BLaER1 (cell line): ENCODE results near the gene COLEC12.

Experiments
- H3K27ac ChIP-seq: shearing (Covaris generic); formaldehyde crosslinking; 2 replicates; pipeline ENCODE4 v1.8.1; 2022
- H3K27me3 ChIP-seq: shearing (Covaris generic); formaldehyde crosslinking; 2 replicates; pipeline ENCODE4 v1.8.1; 2022
- H3K36me3 ChIP-seq: shearing (Covaris generic); formaldehyde crosslinking; 2 replicates; pipeline ENCODE4 v1.8.1; 2022
- H3K4me1 ChIP-seq: shearing (Covaris generic); formaldehyde crosslinking; 2 replicates; pipeline ENCODE4 v1.8.1; 2022
- H3K4me2 ChIP-seq: shearing (Covaris generic); formaldehyde crosslinking; 2 replicates; pipeline ENCODE4 v1.8.1; 2022
- H3K4me3 ChIP-seq: shearing (Covaris generic); formaldehyde crosslinking; 2 replicates; pipeline ENCODE4 v1.8.1; 2022
- H3K9ac ChIP-seq: shearing (Covaris generic); formaldehyde crosslinking; 2 replicates; pipeline ENCODE4 v1.8.1; 2022
- H3K9me3 ChIP-seq: shearing (Covaris generic); formaldehyde crosslinking; 2 replicates; pipeline ENCODE4 v1.8.1; 2022
- H4K20me1 ChIP-seq: shearing (Covaris generic); formaldehyde crosslinking; 2 replicates; pipeline ENCODE4 v1.8.1; 2022
- Cebpa-rat ChIP-seq: shearing (Covaris generic); IDR thresholded peaks from 2 replicates; pipeline ENCODE4 v1.8.1; 2022

COLEC12 gene

GRCh38 chr18:404061-404636, 96.4 kb downstream of the COLEC12 start:
- no peaks in the 10 kb centered on the region for H4K20me1 ChIP-seq
- H3K27me3 ChIP-seq = no peaks in the 10 kb centered on the region
- peaks cover 12% of the 10 kb centered on the region; the same call in 1 of the 2 replicates for H3K4me1 ChIP-seq
- no peak for TF ChIP-seq Cebpa-rat
- no peak overlapping the region for H3K9ac ChIP-seq
- H3K4me2 ChIP-seq = no peak overlapping the region
- H3K9me3 ChIP-seq = peaks cover 65% of the 10 kb centered on the region
- H3K27ac ChIP-seq = no peak overlapping the region
- H3K36me3 ChIP-seq = 0 out of 2 replicates have a peak, but pooled peaks cover 7% of the 10 kb centered on the region
- no peak overlapping the region for H3K4me3 ChIP-seq

- 0 out of 2 replicates have a peak, but pooled peaks cover 7% of the 10 kb centered on the region for H3K36me3 ChIP-seq
- no peaks in the 10 kb centered on the region for H4K20me1 ChIP-seq
- no peaks in the 10 kb centered on the region for H3K27me3 ChIP-seq
- no peak overlapping the region for H3K4me2 ChIP-seq
- no peak overlapping the region for H3K4me3 ChIP-seq
- no peak overlapping the region for H3K9ac ChIP-seq
- H3K27ac ChIP-seq = no peak overlapping the region
- H3K4me1 ChIP-seq = peaks cover 6% of the 10 kb centered on the region; the same call in 1 of the 2 replicates
- no peak for TF ChIP-seq Cebpa-rat
- peaks cover 57% of the 10 kb centered on the region for H3K9me3 ChIP-seq
Measured at GRCh38 chr18:402129-402528, 98.4 kb downstream of the COLEC12 start.

GRCh38 chr18:400456-400855, 100.0 kb downstream of the COLEC12 start:
- H3K4me1 ChIP-seq = no peaks in the 10 kb centered on the region
- H3K4me2 ChIP-seq = no peak overlapping the region
- no peaks in the 10 kb centered on the region for H4K20me1 ChIP-seq
- 0 out of 2 replicates have a peak, but pooled peaks cover 4% of the 10 kb centered on the region for H3K36me3 ChIP-seq
- H3K27ac ChIP-seq = no peak overlapping the region
- no peak overlapping the region for H3K4me3 ChIP-seq
- H3K9me3 ChIP-seq = peaks cover 42% of the 10 kb centered on the region
- no peak for TF ChIP-seq Cebpa-rat
- no peak overlapping the region for H3K9ac ChIP-seq
- H3K27me3 ChIP-seq = no peaks in the 10 kb centered on the region

- H3K9me3 ChIP-seq = peaks cover 35% of the 10 kb centered on the region
- H3K27me3 ChIP-seq = no peaks in the 10 kb centered on the region
- TF ChIP-seq Cebpa-rat = no peak
- H3K4me2 ChIP-seq = no peak overlapping the region
- H3K36me3 ChIP-seq = no peaks in the 10 kb centered on the region
- no peak overlapping the region for H3K9ac ChIP-seq
- H3K4me1 ChIP-seq = no peaks in the 10 kb centered on the region
- H3K4me3 ChIP-seq = no peak overlapping the region
- H3K27ac ChIP-seq = no peak overlapping the region
- no peaks in the 10 kb centered on the region for H4K20me1 ChIP-seq
Measured at GRCh38 chr18:399631-400135, 100.8 kb downstream of the COLEC12 start.

- Histone ChIP-seq H3K36me3 (no peaks in the 10 kb centered on the region), H3K27ac (no peak overlapping the region), H4K20me1 (no peaks in the 10 kb centered on the region), H3K4me3 (no peak overlapping the region), H3K9ac (no peak overlapping the region), H3K27me3 (no peaks in the 10 kb centered on the region), H3K4me2 (no peak overlapping the region), H3K4me1 (no peaks in the 10 kb centered on the region), H3K9me3 (peaks cover 29% of the 10 kb centered on the region)
- no peak for TF ChIP-seq Cebpa-rat
Measured at GRCh38 chr18:398935-399630, 101.4 kb downstream of the COLEC12 start.

GRCh38 chr18:396556-396955, 103.9 kb downstream of the COLEC12 start:
- Histone ChIP-seq H3K27ac (no peak overlapping the region), H3K4me3 (no peak overlapping the region), H4K20me1 (no peaks in the 10 kb centered on the region), H3K36me3 (no peaks in the 10 kb centered on the region), H3K4me1 (no peaks in the 10 kb centered on the region), H3K4me2 (no peak overlapping the region), H3K27me3 (no peaks in the 10 kb centered on the region), H3K9me3 (peaks cover 4% of the 10 kb centered on the region; the same call in 1 of the 2 replicates), H3K9ac (no peak overlapping the region)
- no peak for TF ChIP-seq Cebpa-rat

GRCh38 chr18:396251-396555, 104.3 kb downstream of the COLEC12 start:
- Histone ChIP-seq H3K27ac (no peak overlapping the region), H4K20me1 (no peaks in the 10 kb centered on the region), H3K4me2 (no peak overlapping the region), H3K36me3 (no peaks in the 10 kb centered on the region), H3K27me3 (no peaks in the 10 kb centered on the region), H3K4me3 (no peak overlapping the region), H3K9ac (no peak overlapping the region), H3K4me1 (peaks cover 2% of the 10 kb centered on the region), H3K9me3 (peaks cover under 1% of the 10 kb centered on the region; the same call in 1 of the 2 replicates)
- no peak for TF ChIP-seq Cebpa-rat

GRCh38 chr18:395456-396250, 104.8 kb downstream of the COLEC12 start:
- H3K4me2 ChIP-seq = no peak overlapping the region
- TF ChIP-seq Cebpa-rat = no peak
- no peak overlapping the region for H3K9ac ChIP-seq
- H4K20me1 ChIP-seq = no peaks in the 10 kb centered on the region
- no peak overlapping the region for H3K27ac ChIP-seq
- peaks cover 8% of the 10 kb centered on the region for H3K4me1 ChIP-seq
- H3K36me3 ChIP-seq = no peaks in the 10 kb centered on the region
- H3K9me3 ChIP-seq = no peaks in the 10 kb centered on the region
- no peaks in the 10 kb centered on the region for H3K27me3 ChIP-seq
- no peak overlapping the region for H3K4me3 ChIP-seq

GRCh38 chr18:394987-395362, 105.5 kb downstream of the COLEC12 start:
- Histone ChIP-seq H3K9ac (no peak overlapping the region), H3K9me3 (no peaks in the 10 kb centered on the region), H4K20me1 (no peaks in the 10 kb centered on the region), H3K4me3 (no peak overlapping the region), H3K27me3 (no peaks in the 10 kb centered on the region), H3K4me1 (peaks cover 15% of the 10 kb centered on the region), H3K27ac (no peak overlapping the region), H3K36me3 (no peaks in the 10 kb centered on the region), H3K4me2 (no peak overlapping the region)
- TF ChIP-seq Cebpa-rat = no peak
